Upper lobe of left lung (tissue), 6 donors: ENCODE data around the gene STAG1. TPM values are rescaled to one million over a fixed set of nuclear protein-coding genes. Genes with fewer than 3 reads are reported as not detected.
"Not testable (repeated sequence)": the region's sequence is repeated elsewhere in the genome, so short reads cannot be mapped to it uniquely, and the experiment has no call there.

Experiments used
- ATAC-seq, 2 donors: fragments of 200-7000 bp; cut with Tn5 transposase; one replicate each; pipeline ENCODE4 v1.9.1; 2022; ENCODE audit warnings: mild to moderate bottlenecking in 2 of 2, moderate library complexity in 2 of 2; ENCODE audit not compliant: low FRiP score in 2 of 2
- DNase-seq, 2 donors: peaks; one replicate each; pipeline ENCODE4 v3.0.0-alpha.2; 2019 to 2020
- H3K27ac ChIP-seq, 4 donors: fragments of 200-600 bp; sonication (generic); one replicate each; pipeline ENCODE4 v1.5.1; 2016 to 2019
- H3K27me3 ChIP-seq, 4 donors: fragments of 200-600 bp; sonication (generic); one replicate each; pipeline ENCODE4 v1.5.1; 2017 to 2019
- H3K36me3 ChIP-seq, 4 donors: fragments of 200-600 bp; sonication (generic); one replicate each; pipeline ENCODE4 v1.5.1; 2016 to 2019
- H3K4me1 ChIP-seq, 4 donors: fragments of 200-600 bp; sonication (generic); one replicate each; pipeline ENCODE4 v1.5.1; 2018 to 2019
- H3K4me3 ChIP-seq, 4 donors: fragments of 200-600 bp; sonication (generic); one replicate each; pipeline ENCODE4 v1.5.1; 2017 to 2019; ENCODE audit warnings: mild to moderate bottlenecking in 2 of 4, moderate library complexity in 1 of 4
- H3K9me3 ChIP-seq, 4 donors: fragments of 200-600 bp; sonication (generic); one replicate each; pipeline ENCODE4 v1.5.1; 2018 to 2019
- CTCF ChIP-seq, 6 experiments: fragments of 450-650 bp in 4 of 6; fragments of 200-600 bp in 2 of 6; sonication (generic) in 2 of 6; IDR thresholded peaks; one replicate each; pipeline ENCODE4 v1.5.1; 2016 to 2019; ENCODE audit warnings: antibody characterized with exemption in 6 of 6
- EP300 ChIP-seq, 4 donors: sonication (generic); formaldehyde crosslinking; IDR thresholded peaks; one replicate each; pipeline ENCODE4 v1.5.1; 2017; ENCODE audit warnings: antibody characterized with exemption in 4 of 4, control low read depth in 2 of 4
- POLR2A ChIP-seq, 4 donors: fragments of 450-650 bp; IDR thresholded peaks; one replicate each; pipeline ENCODE4 v1.5.1; 2016 to 2017; ENCODE audit warnings: antibody characterized with exemption in 4 of 4, mild to moderate bottlenecking in 2 of 4
- POLR2AphosphoS5 ChIP-seq, 2 donors: sonication (generic); formaldehyde crosslinking; IDR thresholded peaks; one replicate each; pipeline ENCODE4 v1.5.1; 2017; ENCODE audit warnings: antibody characterized with exemption in 2 of 2
- WGBS, 2 donors: methylation state at CpG; one replicate each; pipeline ENCODE4 v1.1.5; 2017 to 2018; 5-methylcytosine and 5-hydroxymethylcytosine counted together
- total RNA-seq, 6 donors: library from RNA; depleted of rRNA in 4 of 6; stranded (reverse); fragments of >200 nt in 4 of 6; gene quantifications; one replicate each; pipeline versions ENCODE4 v1.1.0 to v1.2.1, GENCODE V29; 2016 to 2021
- donor health status: DM: no; HTN: no; CAD: no; lungs with moderate emphysema.
- donor health status: DM: no; HTN: yes; CAD: no; lungs with severe emphysema.

The STAG1 gene
- total RNA-seq, 6 donors from 2014 or later, result 19.1 to 65.0 (median 34.2) TPM

DNA sequence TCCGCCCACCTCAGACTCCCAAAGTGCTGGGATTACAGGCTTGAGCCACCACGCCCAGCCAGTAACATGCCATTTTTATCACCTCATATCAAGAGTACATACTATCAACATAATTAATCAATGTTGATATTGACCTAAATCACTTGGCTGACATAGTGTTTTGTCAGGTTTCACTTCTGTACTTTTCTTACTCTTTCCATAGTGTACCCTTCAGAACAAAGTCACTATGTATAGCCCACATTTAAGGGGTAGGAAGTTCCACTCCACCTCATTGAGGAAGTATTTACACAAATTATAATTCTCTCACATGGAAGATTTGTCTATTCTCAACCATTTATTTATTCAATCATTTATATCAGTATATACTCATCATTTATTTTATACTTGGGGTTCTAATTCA is 145.2 kb downstream of the STAG1 start:
- H3K27me3 ChIP-seq, result no peaks in the 10 kb centered on the region
- WGBS, 2 donors, result 100% methylated on average over 2 of the region's 2 CpGs
- H3K4me3 ChIP-seq, result no peak overlapping the region
- TF ChIP-seq POLR2A (IDR thresholded peaks at IDR 0.05) (no peak), POLR2AphosphoS5 (IDR thresholded peaks at IDR 0.05) (no peak), CTCF (IDR thresholded peaks at IDR 0.05) (no peak), EP300 (IDR thresholded peaks at IDR 0.05) (no peak)
- DNase-seq, result no peak
- no peaks in the 10 kb centered on the region for H3K4me1 ChIP-seq
- peaks cover 0 to 24% (median 2%) of the 10 kb centered on the region in 4 donors for H3K36me3 ChIP-seq
- ATAC-seq, result no peak
- H3K27ac ChIP-seq, result no peak overlapping the region
- H3K9me3 ChIP-seq, result no peaks in the 10 kb centered on the region

DNA sequence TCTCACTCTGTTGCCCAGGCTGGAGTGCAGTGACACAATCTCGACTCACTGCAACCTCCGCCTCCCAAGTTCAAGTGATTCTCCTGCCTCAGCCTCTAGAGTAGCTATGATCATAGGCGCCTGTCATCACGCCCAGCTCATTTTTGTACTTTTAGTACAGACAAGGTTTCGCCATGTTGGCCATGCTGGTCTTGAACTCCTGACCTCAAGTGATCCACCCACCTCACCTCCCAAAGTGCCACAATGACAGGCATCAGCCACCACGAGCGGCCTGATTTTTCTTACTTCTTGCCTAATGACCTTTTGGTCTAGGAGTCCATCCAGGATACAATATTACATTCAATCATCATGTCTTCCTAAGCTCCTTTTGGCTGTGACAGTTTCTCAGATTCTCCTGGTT is 146.0 kb downstream of the STAG1 start:
- not testable (repeated sequence) for H3K27me3 ChIP-seq, H3K9me3 ChIP-seq, H3K27ac ChIP-seq, H3K4me1 ChIP-seq, DNase-seq, ATAC-seq, H3K4me3 ChIP-seq
- WGBS, 2 donors, result 91 to 96% methylated on average over 7 of the region's 7 CpGs
- peaks cover 0 to 32% (median 5%) of the 10 kb centered on the region in 4 donors for H3K36me3 ChIP-seq

- ATAC-seq (no peak), DNase-seq (no peak)
- Histone ChIP-seq H3K27me3 (no peaks in the 10 kb centered on the region), H3K4me1 (no peaks in the 10 kb centered on the region), H3K4me3 (no peak overlapping the region), H3K36me3 (peaks cover 0 to 32% (median 5%) of the 10 kb centered on the region in 4 donors), H3K9me3 (no peaks in the 10 kb centered on the region), H3K27ac (no peak overlapping the region)
- TF ChIP-seq POLR2AphosphoS5 (IDR thresholded peaks at IDR 0.05) (no peak), CTCF (IDR thresholded peaks at IDR 0.05) (no peak), POLR2A (IDR thresholded peaks at IDR 0.05) (no peak), EP300 (IDR thresholded peaks at IDR 0.05) (no peak)
- 67 to 85% methylated on average over 1 of the region's 1 CpG for WGBS, 2 donors
Observed at GRCh38 chr3:136604961-136605360, 147.2 kb downstream of the STAG1 start.

DNA sequence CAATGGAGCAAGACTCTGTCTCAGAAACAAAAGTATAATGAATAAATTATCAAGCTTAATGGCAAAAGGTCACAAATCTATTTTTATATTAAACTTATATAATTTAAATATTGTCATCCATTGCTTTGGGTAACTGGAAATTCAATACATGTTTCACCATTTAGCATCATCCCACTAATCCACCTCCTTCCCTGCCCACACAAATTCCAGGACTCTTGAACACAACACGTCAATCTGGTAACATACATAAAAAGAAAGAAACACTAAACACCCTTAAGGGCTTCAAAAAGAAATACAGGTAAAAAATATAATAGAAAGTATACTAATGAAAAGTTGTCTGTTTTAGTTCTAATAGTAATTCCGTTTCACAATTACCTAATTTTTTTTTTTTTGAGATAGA is 149.4 kb downstream of the STAG1 start:
- no peak overlapping the region for H3K27ac ChIP-seq
- H3K9me3 ChIP-seq, result no peaks in the 10 kb centered on the region
- H3K27me3 ChIP-seq, result no peaks in the 10 kb centered on the region
- ATAC-seq, result no peak
- no peaks in the 10 kb centered on the region for H3K4me1 ChIP-seq
- no peak for DNase-seq
- WGBS, 2 donors, result 89 to 92% methylated on average over 2 of the region's 2 CpGs
- H3K4me3 ChIP-seq, result no peak overlapping the region
- H3K36me3 ChIP-seq, result peaks cover 0 to 32% (median 5%) of the 10 kb centered on the region in 4 donors
- TF ChIP-seq POLR2A (IDR thresholded peaks at IDR 0.05) (no peak), CTCF (IDR thresholded peaks at IDR 0.05) (no peak), EP300 (IDR thresholded peaks at IDR 0.05) (no peak), POLR2AphosphoS5 (IDR thresholded peaks at IDR 0.05) (no peak)

GRCh38 chr3:136595913-136596697 is 156.1 kb downstream of the STAG1 start:
- H3K4me1 ChIP-seq, result peaks cover 4 to 11% (median 9%) of the 10 kb centered on the region in 4 donors
- no peaks in the 10 kb centered on the region for H3K27me3 ChIP-seq
- no peaks in the 10 kb centered on the region for H3K9me3 ChIP-seq
- WGBS, 2 donors, result 50 to 54% methylated on average over 5 of the region's 5 CpGs
- TF ChIP-seq POLR2A (IDR thresholded peaks at IDR 0.05) (no peak), POLR2AphosphoS5 (IDR thresholded peaks at IDR 0.05) (no peak), CTCF (IDR thresholded peaks at IDR 0.05) (no peak), EP300 (IDR thresholded peaks at IDR 0.05) (no peak)
- DNase-seq (no peak), ATAC-seq (no peak)
- no peak overlapping the region for H3K27ac ChIP-seq
- H3K4me3 ChIP-seq, result no peak overlapping the region
- no peaks in the 10 kb centered on the region for H3K36me3 ChIP-seq
